GM18873 (cell line): ENCODE results near the gene RNASET2.
A peak's percentile ranks its signal among the peaks of the same experiment; 100 is the strongest.
"Not testable (repeated sequence)": the region's sequence is repeated elsewhere in the genome, so short reads cannot be mapped to it uniquely, and the experiment has no call there.

Experiments
- ATAC-seq: cut with Tn5 transposase; IDR thresholded peaks from one replicate; pipeline ENCODE4 v1.9.1; 2021; ENCODE audit warnings: mild to moderate bottlenecking, moderate library complexity, moderate number of reproducible peaks; ENCODE audit not compliant: unreplicated experiment, low FRiP score

The RNASET2 gene

GRCh38 chr6:166929542-166930189 lies 26.7 kb downstream of the RNASET2 start:
- ATAC-seq, result no peak

GRCh38 chr6:166928644-166929541 lies 27.5 kb downstream of the RNASET2 start:
- no peak for ATAC-seq

GRCh38 chr6:166927935-166928643 lies 28.3 kb downstream of the RNASET2 start:
- no peak for ATAC-seq

- no peak for ATAC-seq
Observed at GRCh38 chr6:166927240-166927934, 29.0 kb downstream of the RNASET2 start.

GRCh38 chr6:166926748-166927147 lies 29.6 kb downstream of the RNASET2 start:
- no peak for ATAC-seq

GRCh38 chr6:166925141-166925996 lies 31.0 kb downstream of the RNASET2 start:
- no peak for ATAC-seq

- no peak for ATAC-seq
Observed at GRCh38 chr6:166924531-166924930, 31.8 kb downstream of the RNASET2 start.

GRCh38 chr6:166922937-166923336 lies 33.4 kb downstream of the RNASET2 start:
- no peak for ATAC-seq

- no peak for ATAC-seq
Observed at GRCh38 chr6:166921570-166921969, 34.8 kb downstream of the RNASET2 start.

GRCh38 chr6:166916824-166917223 lies 39.5 kb downstream of the RNASET2 start:
- ATAC-seq, result no peak

- ATAC-seq, result not testable (repeated sequence)
Observed at GRCh38 chr6:166915484-166915883, 40.9 kb downstream of the RNASET2 start.

- not testable (repeated sequence) for ATAC-seq
Observed at GRCh38 chr6:166914952-166915351, 41.4 kb downstream of the RNASET2 start.

- no peak for ATAC-seq
Observed at GRCh38 chr6:166911248-166911677, 45.1 kb downstream of the RNASET2 start.

- no peak for ATAC-seq
Observed at GRCh38 chr6:166910601-166911000, 45.7 kb downstream of the RNASET2 start.

GRCh38 chr6:166908811-166909210 lies 47.5 kb downstream of the RNASET2 start:
- no peak for ATAC-seq

GRCh38 chr6:166907871-166908806 lies 48.2 kb downstream of the RNASET2 start:
- no peak for ATAC-seq

GRCh38 chr6:166907373-166907841 lies 48.9 kb downstream of the RNASET2 start:
- ATAC-seq, result peak; percentile 89

GRCh38 chr6:166906376-166907044 lies 49.8 kb downstream of the RNASET2 start:
- ATAC-seq, result no peak
